ENCODE data around the gene TPM1.

The TPM1 gene

GRCh38 chr15:63057468-63058345, 15.2 kb downstream of the TPM1 start:
- no peak for DNase-seq

GRCh38 chr15:63059075-63059474, 16.5 kb downstream of the TPM1 start:
- DNase-seq, result no peak

GRCh38 chr15:63059573-63060216, 17.1 kb downstream of the TPM1 start:
- DNase-seq, result no peak

GRCh38 chr15:63060699-63061098, 18.2 kb downstream of the TPM1 start:
- DNase-seq, result no peak

- DNase-seq, result no peak
Measured at GRCh38 chr15:63061975-63062374, 19.4 kb downstream of the TPM1 start.

- no peak for DNase-seq
Measured at GRCh38 chr15:63063164-63063756, 20.7 kb downstream of the TPM1 start.

GRCh38 chr15:63063877-63064409, 21.4 kb downstream of the TPM1 start:
- DNase-seq, result no peak

- no peak for DNase-seq
Measured at GRCh38 chr15:63065262-63066221, 23.0 kb downstream of the TPM1 start.

- no peak for DNase-seq
Measured at GRCh38 chr15:63066272-63066671, 23.7 kb downstream of the TPM1 start.

- DNase-seq, result no peak
Measured at GRCh38 chr15:63067306-63067705, 24.8 kb downstream of the TPM1 start.

GRCh38 chr15:63067976-63068743, 25.6 kb downstream of the TPM1 start:
- no peak for DNase-seq

- no peak for DNase-seq
Measured at GRCh38 chr15:63069616-63070090, 27.1 kb downstream of the TPM1 start.

- no peak for DNase-seq
Measured at GRCh38 chr15:63070681-63071129, 28.2 kb downstream of the TPM1 start.

- DNase-seq, result no peak
Measured at GRCh38 chr15:63071288-63071909, 28.9 kb downstream of the TPM1 start.

- DNase-seq, result no peak
Measured at GRCh38 chr15:63072023-63072650, 29.6 kb downstream of the TPM1 start.

GRCh38 chr15:63072809-63073277, 30.3 kb downstream of the TPM1 start:
- DNase-seq, result no peak

- DNase-seq, result no peak
Measured at GRCh38 chr15:63073497-63074172, 31.1 kb downstream of the TPM1 start.

GRCh38 chr15:63075015-63075983, 32.8 kb downstream of the TPM1 start:
- DNase-seq, result no peak
